Loucy (cell line): ENCODE results near the gene MCOLN1.

Experiments
- H2AFZ ChIP-seq: fragments of 200-600 bp; sonication (generic); 2 replicates; pipeline ENCODE4 v1.6.0; 2016; ENCODE audit warnings: antibody characterized with exemption, mild to moderate bottlenecking, low read length, moderate library complexity
- H3F3A ChIP-seq: fragments of 200-600 bp; 2 replicates; pipeline ENCODE4 v1.6.0; 2016; ENCODE audit warnings: antibody characterized with exemption, low read depth, mild to moderate bottlenecking
- H3K27me3 ChIP-seq: fragments of 200-600 bp; sonication (generic); 2 replicates; pipeline ENCODE4 v1.6.1; 2014; ENCODE audit warnings: low read length, mild to moderate bottlenecking; ENCODE audit not compliant: insufficient read depth, poor library complexity, severe bottlenecking
- H3K36me3 ChIP-seq: fragments of 200-600 bp; sonication (generic); 2 replicates; pipeline ENCODE4 v1.6.1; 2016; ENCODE audit warnings: low read length; ENCODE audit not compliant: insufficient read depth
- H3K4me1 ChIP-seq: fragments of 200-600 bp; sonication (generic); 2 replicates; pipeline ENCODE4 v1.5.1; 2014; ENCODE audit warnings: low read length, mild to moderate bottlenecking; ENCODE audit not compliant: insufficient read depth, poor library complexity, severe bottlenecking
- H3K4me2 ChIP-seq: fragments of 200-600 bp; sonication (generic); 2 replicates; pipeline ENCODE4 v1.6.0; 2014; ENCODE audit warnings: antibody characterized with exemption, low read length, low read depth, mild to moderate bottlenecking; ENCODE audit not compliant: poor library complexity, severe bottlenecking
- H3K4me3 ChIP-seq: fragments of 200-600 bp; sonication (generic); 2 replicates; pipeline ENCODE4 v1.5.1; 2014; ENCODE audit warnings: low read length, mild to moderate bottlenecking, mixed read lengths; ENCODE audit not compliant: poor library complexity, severe bottlenecking
- H3K79me2 ChIP-seq: fragments of 200-600 bp; sonication (generic); 2 replicates; pipeline ENCODE4 v1.6.1; 2014; ENCODE audit warnings: low read length; ENCODE audit not compliant: insufficient read depth
- H3K9ac ChIP-seq: fragments of 200-600 bp; sonication (generic); 2 replicates; pipeline ENCODE4 v1.6.0; 2014; ENCODE audit warnings: mild to moderate bottlenecking, low read depth, low read length, moderate library complexity; ENCODE audit not compliant: poor library complexity, severe bottlenecking
- H3K9me2 ChIP-seq: fragments of 200-600 bp; sonication (generic); replicated peaks from 2 replicates; pipeline ENCODE4 v1.6.1; 2016; ENCODE audit warnings: low read depth, low read length, mixed read lengths
- H3K9me3 ChIP-seq: fragments of 200-600 bp; sonication (generic); 2 replicates; pipeline ENCODE4 v1.6.1; 2014; ENCODE audit warnings: mild to moderate bottlenecking, antibody characterized with exemption, low read length, low read depth; ENCODE audit not compliant: insufficient read depth
- H4K20me1 ChIP-seq: fragments of 200-600 bp; sonication (generic); 2 replicates; pipeline ENCODE4 v1.6.0; 2014; ENCODE audit warnings: antibody characterized with exemption, low read length, mild to moderate bottlenecking; ENCODE audit not compliant: insufficient read depth, poor library complexity, severe bottlenecking
- EZH2phosphoT487 ChIP-seq: fragments of 200-600 bp; IDR thresholded peaks from 2 replicates; pipeline ENCODE4 v1.6.1; 2018; ENCODE audit warnings: antibody characterized with exemption, mild to moderate bottlenecking, moderate library complexity, borderline replicate concordance
- TF ChIP-seq, protein P1 (sequence below): fragments of 200-600 bp; sonication (generic); conservative IDR thresholded peaks from 2 replicates; pipeline ENCODE4 v1.5.1; 2014; ENCODE audit warnings: mild to moderate bottlenecking, antibody characterized with exemption, low read length

The MCOLN1 gene

GRCh38 chr19:7561325-7561724 is 38.9 kb downstream of the MCOLN1 start:
- no peak overlapping the region for H2AFZ ChIP-seq
- no peaks in the 10 kb centered on the region for H3K36me3 ChIP-seq
- no peak overlapping the region for H3K9ac ChIP-seq
- no peak for TF ChIP-seq EZH2phosphoT487
- TF ChIP-seq, protein P1, sequence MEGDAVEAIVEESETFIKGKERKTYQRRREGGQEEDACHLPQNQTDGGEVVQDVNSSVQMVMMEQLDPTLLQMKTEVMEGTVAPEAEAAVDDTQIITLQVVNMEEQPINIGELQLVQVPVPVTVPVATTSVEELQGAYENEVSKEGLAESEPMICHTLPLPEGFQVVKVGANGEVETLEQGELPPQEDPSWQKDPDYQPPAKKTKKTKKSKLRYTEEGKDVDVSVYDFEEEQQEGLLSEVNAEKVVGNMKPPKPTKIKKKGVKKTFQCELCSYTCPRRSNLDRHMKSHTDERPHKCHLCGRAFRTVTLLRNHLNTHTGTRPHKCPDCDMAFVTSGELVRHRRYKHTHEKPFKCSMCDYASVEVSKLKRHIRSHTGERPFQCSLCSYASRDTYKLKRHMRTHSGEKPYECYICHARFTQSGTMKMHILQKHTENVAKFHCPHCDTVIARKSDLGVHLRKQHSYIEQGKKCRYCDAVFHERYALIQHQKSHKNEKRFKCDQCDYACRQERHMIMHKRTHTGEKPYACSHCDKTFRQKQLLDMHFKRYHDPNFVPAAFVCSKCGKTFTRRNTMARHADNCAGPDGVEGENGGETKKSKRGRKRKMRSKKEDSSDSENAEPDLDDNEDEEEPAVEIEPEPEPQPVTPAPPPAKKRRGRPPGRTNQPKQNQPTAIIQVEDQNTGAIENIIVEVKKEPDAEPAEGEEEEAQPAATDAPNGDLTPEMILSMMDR, result no peak
- no peaks in the 10 kb centered on the region for H3F3A ChIP-seq
- H3K4me2 ChIP-seq, result no peak overlapping the region
- H3K9me2 ChIP-seq, result no peaks in the 10 kb centered on the region
- no peaks in the 10 kb centered on the region for H3K4me1 ChIP-seq
- no peaks in the 10 kb centered on the region for H3K79me2 ChIP-seq
- no peaks in the 10 kb centered on the region for H3K9me3 ChIP-seq
- no peaks in the 10 kb centered on the region for H3K27me3 ChIP-seq
- H3K4me3 ChIP-seq, result no peak overlapping the region
- no peaks in the 10 kb centered on the region for H4K20me1 ChIP-seq

DNA sequence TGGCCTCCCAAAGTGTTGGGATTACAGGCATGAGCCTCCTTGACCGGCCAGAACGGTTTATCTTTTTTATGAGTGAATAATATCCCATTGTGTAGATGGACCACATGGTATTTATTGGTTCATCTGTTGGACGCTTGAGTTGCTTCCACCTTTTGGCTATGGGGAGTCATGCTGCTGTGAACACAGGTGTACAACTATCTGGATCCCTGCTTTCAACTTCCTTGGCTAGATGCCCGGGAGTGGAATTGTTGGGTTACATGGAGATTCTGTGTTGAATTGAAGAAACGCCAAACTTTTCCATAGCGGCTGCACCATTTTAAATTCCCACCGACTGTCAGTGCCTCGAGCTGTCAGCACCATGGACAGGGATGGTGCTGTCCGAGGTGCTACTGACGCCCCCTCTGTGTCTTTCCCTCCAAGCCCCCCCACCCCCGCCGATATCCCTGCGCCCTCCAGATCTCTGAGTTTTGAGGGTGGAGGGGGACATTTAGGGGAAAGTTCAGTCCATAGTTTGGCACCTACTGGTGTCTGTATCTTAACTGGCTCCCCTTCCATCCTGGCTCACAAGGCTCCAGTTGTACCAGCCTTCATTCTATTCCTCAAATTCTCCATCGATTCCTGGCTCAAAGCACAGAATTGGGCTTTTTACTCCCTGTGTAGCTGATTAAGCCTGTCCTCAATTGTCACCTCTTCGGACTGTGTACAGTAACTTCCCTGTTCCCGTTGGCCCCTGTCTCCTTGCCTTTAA is 40.4 kb downstream of the MCOLN1 start:
- H3K4me3 ChIP-seq, result no peak overlapping the region
- TF ChIP-seq, protein P1, result no peak
- no peak for TF ChIP-seq EZH2phosphoT487

GRCh38 chr19:7564866-7565265 is 42.4 kb downstream of the MCOLN1 start:
- H3K4me3 ChIP-seq, result no peak overlapping the region
- no peak overlapping the region for H2AFZ ChIP-seq
- no peaks in the 10 kb centered on the region for H4K20me1 ChIP-seq
- no peaks in the 10 kb centered on the region for H3K27me3 ChIP-seq
- no peak overlapping the region for H3K9ac ChIP-seq
- H3K4me1 ChIP-seq, result no peaks in the 10 kb centered on the region
- no peaks in the 10 kb centered on the region for H3K79me2 ChIP-seq
- TF ChIP-seq, protein P1, result no peak
- TF ChIP-seq EZH2phosphoT487, result no peak
- no peaks in the 10 kb centered on the region for H3K36me3 ChIP-seq
- no peaks in the 10 kb centered on the region for H3K9me2 ChIP-seq
- no peaks in the 10 kb centered on the region for H3K9me3 ChIP-seq
- H3F3A ChIP-seq, result no peaks in the 10 kb centered on the region
- H3K4me2 ChIP-seq, result no peak overlapping the region

More for the DNA sequence above, 40.4 kb downstream of the MCOLN1 start:
- Histone ChIP-seq H3K79me2 (no peaks in the 10 kb centered on the region), H3K27me3 (no peaks in the 10 kb centered on the region), H2AFZ (no peak overlapping the region), H3K9me2 (no peaks in the 10 kb centered on the region), H3K9me3 (no peaks in the 10 kb centered on the region), H3K36me3 (no peaks in the 10 kb centered on the region), H3K4me2 (no peak overlapping the region), H3F3A (no peaks in the 10 kb centered on the region), H3K4me1 (no peaks in the 10 kb centered on the region), H3K9ac (no peak overlapping the region), H4K20me1 (no peaks in the 10 kb centered on the region)
